ENCODE measurements around the gene GABRR3.
A peak's percentile ranks its signal among the peaks of the same experiment; 100 is the strongest.
"Not testable (repeated sequence)": the region's sequence is repeated elsewhere in the genome, so short reads cannot be mapped to it uniquely, and the experiment has no call there.

The GABRR3 gene

DNA sequence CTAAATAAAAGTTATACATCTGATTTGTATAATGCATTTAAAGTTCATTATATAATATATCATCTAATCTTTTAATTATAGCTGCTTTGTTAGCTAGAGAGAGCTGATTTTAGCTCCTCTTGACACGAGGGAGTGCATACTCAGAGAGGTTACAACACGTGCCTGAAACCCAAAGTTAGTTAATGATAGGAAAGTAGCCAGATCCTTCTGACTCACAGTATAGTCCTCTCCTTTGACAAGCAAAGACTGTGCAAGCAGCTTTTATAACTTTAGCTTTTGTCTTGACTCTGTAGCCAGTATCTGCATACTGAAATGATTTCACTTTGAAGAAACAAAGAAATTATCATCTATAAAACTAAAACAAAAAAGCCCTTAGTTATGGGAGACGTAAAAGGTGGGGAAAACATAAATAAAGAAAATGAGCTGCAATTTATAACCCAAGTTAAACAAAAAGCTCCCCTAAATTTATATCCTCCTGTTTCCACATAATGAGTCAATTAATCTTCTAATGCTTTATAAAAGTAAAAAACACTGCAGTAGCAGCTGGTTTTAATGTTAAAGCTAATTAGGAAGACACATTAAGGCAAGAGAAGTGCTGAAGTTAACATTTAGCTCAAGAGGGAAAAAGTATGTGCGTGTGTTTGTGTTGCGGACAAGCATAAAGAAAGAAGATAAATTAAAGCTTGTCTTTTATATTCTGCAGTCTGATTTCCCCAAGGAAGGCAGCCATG lies 13.1 kb downstream of the GABRR3 start:
- peak; percentile 40 for DNase-seq (ENCODE audit: low read depth)

DNA sequence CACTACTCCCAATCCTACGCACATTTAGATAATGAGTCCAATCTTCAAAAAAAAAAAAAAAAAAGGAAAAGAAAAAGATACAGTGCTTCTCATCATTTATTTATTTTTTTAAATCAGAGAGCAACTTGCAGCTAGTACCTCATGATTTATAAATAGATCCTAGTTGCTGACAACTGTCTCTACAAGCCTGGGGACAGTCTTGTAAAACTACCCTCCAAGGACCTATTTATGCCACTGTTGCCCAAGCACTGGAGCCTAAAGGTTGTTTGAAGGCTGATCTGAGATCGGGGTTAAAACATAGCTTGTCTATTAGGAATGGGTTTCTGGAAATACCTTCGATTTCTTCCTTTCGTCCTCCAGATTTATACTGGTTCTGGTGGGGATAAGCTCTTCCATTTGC lies 14.7 kb downstream of the GABRR3 start:
- DNase-seq (ENCODE audit: low read depth): no peak

DNA sequence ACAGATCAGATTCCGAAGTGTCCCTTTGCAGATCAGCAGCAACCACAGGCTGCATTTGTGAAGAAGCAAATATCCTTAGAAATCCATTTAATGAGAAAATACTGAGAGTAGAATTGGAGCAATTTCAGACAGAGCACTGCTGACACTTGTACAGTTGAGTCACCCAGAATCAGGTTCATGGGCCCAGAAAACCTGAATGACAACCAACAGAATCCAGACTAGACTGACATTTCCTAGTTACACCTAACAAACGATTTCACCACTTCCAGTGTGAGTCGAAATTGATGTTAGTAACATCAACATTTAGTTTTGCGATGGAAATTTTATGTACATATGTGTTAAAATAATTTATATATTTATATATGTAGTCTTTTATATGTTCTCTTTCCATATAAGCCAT lies 16.8 kb downstream of the GABRR3 start:
- no peak for DNase-seq (ENCODE audit: low read depth)

DNA sequence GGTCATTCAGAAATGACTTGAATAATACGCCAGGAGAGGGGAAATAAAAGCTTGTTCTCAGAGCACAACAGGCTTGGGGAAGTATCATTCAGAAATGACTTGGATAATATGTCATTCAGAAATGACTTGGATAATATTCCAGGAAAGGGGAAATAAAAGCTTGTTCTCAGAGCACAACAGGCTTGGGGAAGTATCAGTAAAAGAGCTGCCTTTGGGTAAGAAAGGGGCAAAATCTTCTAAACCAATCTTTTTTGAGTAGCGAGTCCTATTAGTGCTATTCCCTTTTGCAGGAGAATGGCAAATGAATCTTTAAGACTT lies 20.9 kb downstream of the GABRR3 start:
- no peak for DNase-seq (ENCODE audit: low read depth)

DNA sequence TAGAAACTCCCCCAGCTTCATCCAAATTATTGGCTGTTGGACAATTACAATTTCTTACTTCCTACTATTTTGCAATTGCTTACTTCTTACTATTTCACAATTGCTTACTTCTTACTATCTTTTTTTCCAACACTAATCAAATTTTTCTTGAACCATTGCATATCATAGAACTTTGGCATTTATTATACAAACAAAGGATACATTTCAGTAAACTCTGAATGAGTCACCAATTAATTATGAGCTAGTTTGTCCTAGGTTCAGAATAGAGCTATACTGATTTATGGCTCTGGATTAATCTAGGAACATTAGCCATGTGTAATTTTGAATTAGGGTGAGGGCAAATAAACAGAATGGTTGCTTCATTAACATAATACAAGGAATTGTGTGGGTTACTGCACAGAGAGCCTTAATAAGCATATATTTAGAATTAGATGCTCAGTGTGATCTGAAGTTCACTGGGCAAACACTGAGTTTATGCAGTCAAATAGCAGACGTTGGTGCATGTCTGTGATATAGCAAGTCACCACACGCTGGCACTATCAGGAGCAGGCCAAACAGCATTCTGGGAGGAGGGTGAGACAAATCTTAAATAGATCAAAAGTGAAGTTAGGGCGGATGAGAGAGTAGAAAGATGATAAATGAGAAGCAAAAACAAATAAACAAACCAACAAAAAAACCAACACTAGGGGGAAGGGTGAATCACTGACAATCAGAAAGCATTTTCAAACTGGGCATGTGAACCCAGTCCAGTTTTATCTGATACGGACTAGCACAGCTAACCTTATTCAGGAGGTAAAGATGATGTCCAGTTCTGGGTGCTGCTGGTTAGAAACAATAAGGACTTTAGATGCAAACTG lies 21.5 kb downstream of the GABRR3 start:
- DNase-seq (ENCODE audit: low read depth): peak; percentile 7

- DNase-seq (ENCODE audit: low read depth): peak; percentile 6
These were observed 22.1 kb downstream of the GABRR3 start for GRCh38 chr3:98012979-98013378.

DNA sequence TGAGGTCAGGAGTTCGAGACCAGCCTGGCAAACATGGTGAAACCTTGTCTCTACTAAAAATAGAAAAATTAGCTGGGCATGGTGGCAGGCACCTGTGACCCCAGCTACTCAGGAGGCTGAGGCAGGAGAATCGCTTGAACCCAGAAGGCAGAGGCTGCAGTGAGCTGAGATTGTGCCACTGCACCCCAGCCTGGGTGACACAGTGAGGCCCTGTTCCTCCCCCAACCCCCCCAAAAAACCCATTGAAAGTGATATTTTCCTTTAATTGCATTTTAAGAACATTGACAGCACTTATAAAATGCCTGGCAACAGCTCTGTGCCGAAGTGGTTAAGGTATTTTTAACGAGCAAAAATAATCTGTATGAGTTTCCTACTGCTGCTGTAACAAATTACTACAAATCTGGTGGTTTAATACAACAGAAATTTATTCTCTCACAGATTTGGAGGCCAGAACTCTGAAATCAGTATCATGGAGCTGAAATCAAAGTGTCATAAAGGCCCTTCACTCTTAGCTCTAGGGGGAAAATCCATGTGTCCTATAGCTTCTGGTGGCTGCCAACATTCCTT lies 24.1 kb downstream of the GABRR3 start:
- not testable (repeated sequence) for DNase-seq (ENCODE audit: low read depth)

GRCh38 chr3:98010194-98010882 lies 24.8 kb downstream of the GABRR3 start:
- no peak for DNase-seq (ENCODE audit: low read depth)

GRCh38 chr3:98008855-98009254 lies 26.3 kb downstream of the GABRR3 start:
- DNase-seq (ENCODE audit: low read depth): no peak

GRCh38 chr3:98005438-98005837 lies 29.7 kb downstream of the GABRR3 start:
- DNase-seq (ENCODE audit: low read depth): no peak

GRCh38 chr3:98004721-98005120 lies 30.4 kb downstream of the GABRR3 start:
- no peak for DNase-seq (ENCODE audit: low read depth)

DNA sequence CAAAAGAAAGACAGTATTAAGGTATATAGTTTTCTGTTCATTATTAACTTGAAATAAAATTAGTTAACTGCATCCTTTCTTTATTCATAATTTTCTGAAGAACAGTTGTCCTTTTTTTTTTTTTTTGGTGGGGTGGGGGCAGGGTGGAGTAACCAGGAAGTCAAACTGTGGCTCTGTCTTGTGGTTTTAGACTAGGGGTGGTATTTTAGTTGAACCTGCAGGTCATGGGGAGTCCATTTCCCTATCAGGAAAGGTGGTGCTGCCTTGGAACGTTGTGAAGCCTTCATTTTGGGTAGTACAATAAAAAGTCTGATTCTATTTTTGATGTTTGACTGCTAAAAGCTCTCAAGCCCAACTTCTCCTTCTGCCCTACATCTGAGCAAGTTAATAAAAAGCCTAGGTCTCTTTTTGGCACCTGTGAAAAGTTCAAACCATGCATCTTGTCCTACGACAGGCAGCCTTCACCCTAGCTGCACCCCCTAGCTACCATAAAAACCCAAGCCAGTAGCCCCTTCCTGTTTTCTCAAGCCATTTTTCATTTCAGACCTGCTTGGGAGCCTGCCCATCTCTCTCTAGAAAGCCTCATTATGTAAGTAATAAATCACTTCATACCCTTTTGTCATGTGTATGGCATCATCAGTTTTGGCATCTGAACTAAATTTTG lies 31.7 kb downstream of the GABRR3 start:
- no peak for DNase-seq (ENCODE audit: low read depth)

DNA sequence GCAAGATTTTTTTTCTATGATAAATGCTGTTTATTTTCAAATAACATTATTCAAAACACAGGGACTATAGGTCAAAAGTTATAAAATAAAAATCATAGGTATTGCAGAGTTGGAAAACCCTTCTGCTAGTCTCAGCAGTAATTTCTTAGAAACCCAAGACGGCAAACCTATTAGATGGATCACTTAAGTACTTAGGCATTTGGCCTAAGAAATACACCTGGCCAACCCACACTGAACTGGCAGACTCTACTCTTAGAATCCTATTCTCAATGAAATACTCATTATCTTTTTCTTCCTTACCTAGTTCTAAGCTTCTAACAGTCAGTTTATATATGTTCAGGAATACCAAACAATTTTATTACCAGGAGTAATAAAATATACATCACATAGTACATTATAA lies 32.4 kb downstream of the GABRR3 start:
- no peak for DNase-seq (ENCODE audit: low read depth)

DNA sequence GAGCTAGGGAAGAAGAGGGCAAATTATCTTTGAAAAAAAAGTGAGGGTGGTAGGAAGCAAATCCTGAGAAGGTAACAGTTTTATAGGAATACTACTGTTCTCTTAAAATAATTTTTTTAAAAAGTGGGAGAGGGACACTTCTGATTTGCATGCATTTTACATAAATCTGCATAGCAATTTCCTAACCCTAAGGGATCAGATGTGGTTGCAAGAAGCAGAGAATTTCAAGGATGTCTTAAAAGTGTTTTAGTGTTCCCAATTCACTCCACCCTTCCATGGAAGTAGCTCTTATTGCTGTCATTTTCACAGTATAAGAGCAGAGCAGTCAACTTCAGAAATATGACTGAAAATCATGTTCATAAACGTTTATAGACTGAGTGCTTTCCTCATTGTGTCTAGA lies 35.1 kb downstream of the GABRR3 start:
- no peak for DNase-seq (ENCODE audit: low read depth)

DNA sequence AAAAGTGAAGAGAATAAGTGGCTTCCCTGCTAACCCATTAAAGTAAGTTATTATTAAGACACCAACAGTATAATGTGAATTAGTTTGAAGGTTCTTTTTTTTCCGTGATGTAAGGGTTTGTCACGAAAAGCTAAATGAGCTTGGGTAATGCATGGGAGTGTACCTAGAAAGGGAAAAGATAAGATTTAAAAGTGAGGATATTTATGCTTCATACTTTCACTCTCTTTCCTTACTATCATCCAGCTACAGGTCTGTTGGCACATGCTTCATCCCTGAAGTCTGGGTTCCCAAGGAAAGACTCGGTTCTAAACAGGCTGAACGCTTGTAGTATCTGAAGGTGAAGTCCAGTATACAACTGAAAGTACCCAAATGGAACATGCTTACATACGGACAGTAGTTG lies 36.0 kb downstream of the GABRR3 start:
- DNase-seq (ENCODE audit: low read depth): no peak

DNA sequence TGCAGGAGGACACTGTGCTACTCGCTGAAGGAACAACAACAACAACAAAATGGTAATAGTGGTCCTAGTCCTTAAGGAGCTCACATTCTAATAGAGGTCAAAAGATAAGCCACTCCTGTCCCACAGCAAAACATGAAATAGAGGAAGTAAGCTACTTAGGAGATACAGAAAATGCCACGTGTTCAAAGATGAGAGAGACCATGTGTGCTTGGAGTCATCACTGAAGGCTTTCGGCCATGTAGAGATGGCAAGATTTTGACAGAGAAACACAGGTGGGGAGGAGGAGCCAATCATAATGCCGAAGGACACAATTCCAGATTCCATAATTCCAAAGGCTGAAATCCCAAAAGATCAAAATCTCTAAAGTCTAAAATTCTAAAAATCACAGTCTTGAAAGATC lies 38.1 kb downstream of the GABRR3 start:
- no peak for DNase-seq (ENCODE audit: low read depth)

DNA sequence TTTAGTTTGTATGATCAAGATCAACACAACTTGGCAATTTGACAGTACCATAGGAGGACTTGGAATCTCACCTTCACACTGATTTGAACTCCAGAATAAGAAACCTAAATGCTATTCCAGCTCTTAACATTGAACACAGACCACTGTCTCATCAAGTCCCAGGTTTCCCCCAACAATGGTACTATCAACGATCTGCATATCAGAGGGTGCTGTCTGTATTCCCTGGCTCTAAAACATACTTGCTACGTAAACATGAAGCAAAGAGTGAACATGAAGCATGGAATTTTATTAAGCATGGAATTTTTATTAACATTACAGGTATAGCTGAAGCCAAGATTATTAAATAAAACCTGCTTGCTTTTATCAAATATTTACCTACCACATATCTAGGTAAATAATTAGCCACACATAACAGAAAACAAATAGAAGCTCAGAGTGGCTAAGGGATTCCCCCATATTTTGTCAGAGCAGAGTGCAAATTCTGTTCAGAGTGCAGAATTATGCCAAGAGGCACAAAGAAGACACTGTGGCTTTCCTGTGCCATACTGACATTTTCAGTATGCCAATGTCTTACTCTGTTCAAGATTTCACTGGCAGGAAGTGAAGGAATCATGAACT lies 40.7 kb downstream of the GABRR3 start:
- no peak for DNase-seq (ENCODE audit: low read depth)

GRCh38 chr3:97993526-97993925 lies 41.6 kb downstream of the GABRR3 start:
- no peak for DNase-seq (ENCODE audit: low read depth)

DNA sequence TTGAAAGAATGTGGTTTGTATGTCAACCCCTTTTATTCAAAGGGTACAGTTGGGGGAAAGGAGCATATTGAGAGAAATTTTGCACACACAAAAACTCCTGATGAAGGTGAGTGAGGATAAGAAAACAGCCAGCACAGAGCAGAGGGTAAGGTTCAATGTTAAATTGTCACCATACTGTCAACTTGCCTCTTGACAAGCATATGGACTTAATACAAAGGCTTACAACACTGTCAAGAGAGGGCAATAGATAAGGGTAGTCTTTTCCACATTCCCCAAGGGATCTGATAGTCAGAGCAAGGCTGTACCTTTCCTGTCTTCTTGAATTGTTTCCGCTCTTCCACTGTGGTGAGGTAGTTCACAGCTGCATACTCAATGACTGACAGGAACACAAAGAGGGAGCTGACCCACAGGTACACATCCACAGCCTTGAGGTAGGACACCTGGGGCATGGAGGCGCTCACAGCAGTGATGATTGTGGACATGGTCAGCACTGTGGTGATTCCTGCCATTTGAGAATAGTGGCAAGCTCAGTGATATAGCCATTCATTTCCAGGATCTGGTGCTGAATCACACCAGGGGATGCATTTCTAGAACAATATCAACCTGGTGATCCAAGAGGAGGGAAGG lies 42.5 kb downstream of the GABRR3 start:
- no peak for DNase-seq (ENCODE audit: low read depth)

DNA sequence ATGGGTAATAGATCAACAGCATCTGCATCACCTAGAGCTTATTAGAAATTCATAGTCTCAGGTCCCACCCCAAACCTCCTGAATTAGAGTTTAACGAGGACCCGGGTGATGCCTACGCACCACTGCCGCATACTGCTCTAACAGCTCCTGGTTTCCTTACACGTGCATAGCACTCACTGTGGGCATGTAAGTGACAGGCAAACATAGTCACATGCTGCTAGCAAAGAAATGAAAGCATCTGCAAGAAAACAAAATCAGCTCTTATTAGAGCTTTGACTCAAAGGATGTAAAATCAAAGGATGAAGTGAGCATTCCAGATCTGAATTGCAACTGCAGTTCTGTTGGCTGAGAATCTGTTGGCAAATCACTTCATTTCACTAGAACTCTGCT lies 43.8 kb downstream of the GABRR3 start:
- DNase-seq (ENCODE audit: low read depth): no peak

- DNase-seq (ENCODE audit: low read depth): no peak
These were observed 44.4 kb downstream of the GABRR3 start for GRCh38 chr3:97990624-97991292.

Data from EH (cell line).